CD4-positive, alpha-beta T cell treated with Interleukin-6 for 4 hours (primary cell): ENCODE data around the gene AP5M1.
"Not testable (repeated sequence)": the region's sequence is repeated elsewhere in the genome, so short reads cannot be mapped to it uniquely, and the experiment has no call there.

ENCODE experiments used
- DNase-seq: peaks from one replicate; pipeline ENCODE4 v3.0.0-alpha.2; 2020; ENCODE audit warnings: mixed read lengths

Gene AP5M1

GRCh38 chr14:57268161-57269069, at the start of gene AP5M1, which contains the start of gene EXOC5:
TSS of gene AP5M1 (plus strand) at chr14:57268971. CDS start at chr14:57269315, 344 bp downstream.
TSS of gene EXOC5 (minus strand) at chr14:57268905. CDS start at chr14:57268648, 257 bp downstream.
- DNase-seq = peak; percentile 91

GRCh38 chr14:57221931-57222330, 46.8 kb upstream of the AP5M1 start:
- DNase-seq = no peak

- DNase-seq = no peak
These were observed 41.7 kb upstream of the AP5M1 start for GRCh38 chr14:57227083-57227482.

GRCh38 chr14:57228320-57228719, 40.5 kb upstream of the AP5M1 start:
- not testable (repeated sequence) for DNase-seq

- no peak for DNase-seq
These were observed 36.8 kb upstream of the AP5M1 start for GRCh38 chr14:57232006-57232405.

- DNase-seq = not testable (repeated sequence)
These were observed 28.7 kb upstream of the AP5M1 start for GRCh38 chr14:57240115-57240514.

GRCh38 chr14:57243320-57243719, 25.5 kb upstream of the AP5M1 start:
- DNase-seq = no peak

GRCh38 chr14:57244106-57244505, 24.7 kb upstream of the AP5M1 start:
- no peak for DNase-seq

GRCh38 chr14:57245941-57246340, 22.8 kb upstream of the AP5M1 start:
- no peak for DNase-seq

- no peak for DNase-seq
These were observed 21.7 kb upstream of the AP5M1 start for GRCh38 chr14:57246933-57247657.

GRCh38 chr14:57254884-57255283, 13.9 kb upstream of the AP5M1 start:
- DNase-seq = no peak

- not testable (repeated sequence) for DNase-seq
These were observed 10.6 kb upstream of the AP5M1 start for GRCh38 chr14:57258221-57258620.

- no peak for DNase-seq
These were observed 9.1 kb upstream of the AP5M1 start for GRCh38 chr14:57259672-57260071.

GRCh38 chr14:57261604-57262003, 7.2 kb upstream of the AP5M1 start:
- DNase-seq = no peak

GRCh38 chr14:57262117-57262516, 6.7 kb upstream of the AP5M1 start:
- DNase-seq = no peak

- DNase-seq = no peak
These were observed 2.7 kb upstream of the AP5M1 start for GRCh38 chr14:57266065-57266464.

GRCh38 chr14:57273236-57273635, 4.5 kb downstream of the AP5M1 start:
- no peak for DNase-seq

GRCh38 chr14:57274551-57274950, 5.8 kb downstream of the AP5M1 start:
- no peak for DNase-seq

GRCh38 chr14:57275023-57275664, 6.4 kb downstream of the AP5M1 start:
- DNase-seq = no peak

GRCh38 chr14:57277062-57277461, 8.3 kb downstream of the AP5M1 start:
- DNase-seq = no peak

GRCh38 chr14:57287745-57288144, 19.0 kb downstream of the AP5M1 start:
- DNase-seq = no peak

GRCh38 chr14:57290751-57291150, 22.0 kb downstream of the AP5M1 start:
- DNase-seq = no peak
